GM10248 (cell line): Measurements from ENCODE around the gene LZTS2.

Experiments
- CTCF ChIA-PET: fragments of 300-600 bp; sonication (Branson Sonifier 250); formaldehyde crosslinking; extraction: SDS; loops from one replicate; lab custom pipeline; 2021; ENCODE audit warnings: antibody characterized with exemption; lab: Yijun Ruan, JAX
- POLR2A ChIA-PET: fragments of 350-650 bp; sonication (Branson Sonifier 250); formaldehyde crosslinking; extraction: SDS; loops from one replicate; lab custom pipeline; 2020; ENCODE audit warnings: antibody characterized with exemption; lab: Yijun Ruan, JAX
- DNase-seq: peaks from one replicate; pipeline ENCODE4 v3.0.0; 2012; ENCODE audit errors: extremely low spot score
- CTCF ChIP-seq: IDR thresholded peaks from 2 replicates; pipeline ENCODE4 v1.5.1; 2012; ENCODE audit warnings: mild to moderate bottlenecking, low read depth; ENCODE audit errors: extremely low read depth, missing control alignments, control extremely low read depth

LZTS2 gene

GRCh38 chr10:101021239-101021638 lies 21.6 kb downstream of the LZTS2 start:
- CTCF ChIA-PET, result interaction anchor here (0.8 kb wide), 1 partner anchor 45 kb away, joined by 3 read pairs; no protein-coding TSS in a partner anchor
- no peak for DNase-seq
- POLR2A ChIA-PET, result no interaction called here
- TF ChIP-seq CTCF, result no peak

- POLR2A ChIA-PET, result no interaction called here
- CTCF ChIA-PET, result interaction anchor here (0.8 to 3.8 kb wide), 2 partner anchors 8 to 45 kb away, joined by 3 to 20 read pairs; no protein-coding TSS in a partner anchor
- no peak for TF ChIP-seq CTCF
- DNase-seq, result no peak
Measured at GRCh38 chr10:101021692-101022251, 22.2 kb downstream of the LZTS2 start.

- CTCF ChIA-PET, result interaction anchor here (1.1 to 3.8 kb wide), 5 partner anchors 9 to 28 kb away, joined by 3 to 20 read pairs (median 4); partner anchors contain the start of gene LZTS2
- no peak for DNase-seq
- TF ChIP-seq CTCF, result no peak
- POLR2A ChIA-PET, result no interaction called here
Measured at GRCh38 chr10:101022967-101023705, 23.5 kb downstream of the LZTS2 start.

- POLR2A ChIA-PET, result interaction anchor here (0.6 kb wide), 1 partner anchor 100 kb away, joined by 4 read pairs; no protein-coding TSS in a partner anchor
- no peak for DNase-seq
- CTCF ChIA-PET, result interaction anchor here (1.1 to 28.8 kb wide), 5 partner anchors 10 to 69 kb away, joined by 3 to 855 read pairs (median 95); partner anchors contain the start of genes KAZALD1 and LZTS2
- TF ChIP-seq CTCF, result no peak
Measured at GRCh38 chr10:101027106-101027720, 27.6 kb downstream of the LZTS2 start.

GRCh38 chr10:101028446-101029337 lies 29.1 kb downstream of the LZTS2 start:
- DNase-seq, result no peak
- ChIA-PET CTCF (interaction anchor here (1.0 to 28.8 kb wide), 4 partner anchors 12 to 32 kb away, joined by 6 to 855 read pairs (median 103); partner anchors contain the start of gene KAZALD1), POLR2A (interaction anchor here (0.9 kb wide), 1 partner anchor 13 kb away, joined by 3 read pairs; no protein-coding TSS in a partner anchor)
- TF ChIP-seq CTCF, result no peak
